GM19372 (cell line): Measurements from ENCODE around the gene NLGN1.

Experiments used
- ATAC-seq: cut with Tn5 transposase; IDR thresholded peaks from one replicate; pipeline ENCODE4 v1.9.1; 2021; ENCODE audit warnings: mild to moderate bottlenecking, low read depth, moderate library complexity; ENCODE audit not compliant: unreplicated experiment

NLGN1 gene

DNA sequence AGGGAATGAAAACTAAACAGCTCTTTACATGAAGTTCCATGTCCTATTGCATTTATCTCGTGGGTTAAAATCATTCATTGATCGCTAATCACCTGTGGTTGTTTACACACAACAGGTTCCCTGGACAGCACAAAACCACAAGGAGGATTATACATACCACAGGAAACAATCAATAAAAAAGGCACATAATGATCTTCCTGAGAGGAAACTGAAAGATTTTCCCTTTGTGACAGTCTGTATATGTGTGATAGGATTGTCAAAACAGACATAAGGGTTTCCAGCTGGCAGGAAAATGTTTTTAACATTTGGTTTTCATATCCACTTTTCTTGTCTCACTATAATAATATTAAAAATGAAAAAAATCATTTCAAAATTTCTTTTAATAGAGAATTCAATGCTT is 541.8 kb downstream of the NLGN1 start:
- ATAC-seq: no peak

DNA sequence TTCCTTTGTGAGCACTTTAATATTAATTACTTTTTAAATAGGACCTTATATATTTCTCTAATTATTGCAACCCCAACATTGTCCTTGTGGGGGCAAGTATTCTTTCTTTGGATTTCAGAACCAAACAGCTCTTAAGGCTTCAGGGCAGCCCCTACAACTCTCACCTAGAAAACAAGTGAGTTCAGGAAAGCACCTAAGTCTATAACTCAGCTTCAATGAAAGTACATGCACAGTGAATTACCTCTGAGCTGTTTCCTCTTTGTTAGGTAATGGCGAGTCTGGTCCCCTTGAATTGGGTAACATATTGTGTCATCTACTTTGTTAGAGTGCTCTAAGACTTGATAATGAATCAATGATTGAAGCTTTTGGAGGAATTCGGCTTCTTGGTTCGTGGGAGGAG is 545.7 kb downstream of the NLGN1 start:
- no peak for ATAC-seq

DNA sequence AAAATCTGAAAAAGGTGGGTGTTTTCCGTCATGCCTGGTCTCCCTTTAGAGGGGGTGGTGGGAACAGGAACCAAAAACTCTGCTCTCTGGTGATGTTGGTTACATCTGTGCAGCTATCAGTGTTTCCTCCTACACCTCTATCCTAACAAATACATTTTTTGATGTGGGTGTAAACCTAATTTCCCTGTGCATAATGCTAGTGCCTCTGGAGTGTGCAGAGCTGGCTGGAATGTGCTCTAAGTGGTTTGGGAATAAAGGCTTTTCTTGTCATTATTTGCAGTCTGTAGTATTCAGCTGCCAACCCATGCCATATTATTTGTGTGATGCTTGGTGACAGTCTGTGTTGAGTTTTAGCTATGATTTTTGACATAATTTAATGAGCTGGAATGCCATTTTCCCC is 547.6 kb downstream of the NLGN1 start:
- no peak for ATAC-seq

- no peak for ATAC-seq
These were observed 548.3 kb downstream of the NLGN1 start for GRCh38 chr3:173945806-173946205.

DNA sequence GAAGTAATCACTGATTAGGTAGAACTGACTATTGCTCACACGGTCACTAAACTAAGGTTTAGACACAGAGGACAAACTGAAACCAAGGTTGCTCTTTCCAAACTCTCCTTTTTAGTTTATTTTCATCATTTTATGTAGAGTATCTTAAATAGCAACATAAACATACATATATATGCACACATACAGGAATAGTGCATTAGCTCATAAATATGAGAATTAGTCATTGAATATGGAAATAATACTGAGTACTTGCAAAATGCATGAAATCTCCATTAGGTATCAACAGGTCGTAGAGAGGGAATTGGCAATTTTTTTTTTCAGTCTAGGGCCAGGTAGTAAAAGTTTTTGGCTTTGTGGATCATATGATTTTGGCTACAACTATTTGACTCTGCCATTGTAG is 557.1 kb downstream of the NLGN1 start:
- no peak for ATAC-seq

DNA sequence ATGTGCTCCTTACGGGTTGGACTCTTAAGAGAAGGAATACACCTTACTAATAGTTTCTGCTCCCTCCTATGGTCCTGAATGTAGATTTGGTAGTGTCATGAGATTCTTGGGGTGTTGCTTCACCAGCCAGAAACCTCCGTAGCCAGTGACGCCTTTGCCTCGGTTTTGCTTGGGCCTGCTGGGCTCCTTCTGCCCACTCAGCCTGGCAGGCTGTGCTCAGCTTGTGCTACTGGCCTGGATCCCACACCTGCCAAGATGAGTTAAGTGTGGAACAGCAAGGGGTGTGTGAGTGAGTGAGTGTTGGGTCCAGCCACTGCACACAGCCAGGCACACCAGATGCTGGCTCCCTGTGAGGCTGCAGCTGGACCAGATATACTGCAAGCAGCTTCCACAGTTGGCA is 560.1 kb downstream of the NLGN1 start:
- ATAC-seq: no peak

GRCh38 chr3:173958805-173959204 is 561.3 kb downstream of the NLGN1 start:
- ATAC-seq: no peak

- no peak for ATAC-seq
These were observed 572.7 kb downstream of the NLGN1 start for GRCh38 chr3:173970281-173970680.

DNA sequence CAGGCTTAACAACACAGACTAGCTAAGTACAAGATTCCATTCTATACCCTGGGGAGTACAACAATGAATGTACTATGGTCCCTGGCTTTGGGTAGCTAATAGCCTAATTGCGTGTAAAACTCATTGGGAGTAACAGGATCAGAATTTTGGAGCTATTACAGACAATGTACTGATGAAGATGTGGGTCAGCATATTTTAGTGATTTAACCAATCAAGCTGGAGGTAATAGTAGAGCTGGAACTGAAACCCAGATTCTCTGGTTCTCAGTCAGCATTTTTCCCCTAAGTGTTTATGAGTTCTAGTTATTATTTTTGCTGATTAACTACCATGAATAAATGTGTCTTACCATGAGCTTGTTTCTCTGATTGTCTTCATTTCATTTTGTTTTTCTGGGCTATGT is 578.7 kb downstream of the NLGN1 start:
- ATAC-seq: no peak

GRCh38 chr3:173977747-173978146 is 580.2 kb downstream of the NLGN1 start:
- no peak for ATAC-seq

- ATAC-seq: no peak
These were observed 585.8 kb downstream of the NLGN1 start for GRCh38 chr3:173983343-173983742.

- ATAC-seq: no peak
These were observed 589.4 kb downstream of the NLGN1 start for GRCh38 chr3:173986861-173987410.

DNA sequence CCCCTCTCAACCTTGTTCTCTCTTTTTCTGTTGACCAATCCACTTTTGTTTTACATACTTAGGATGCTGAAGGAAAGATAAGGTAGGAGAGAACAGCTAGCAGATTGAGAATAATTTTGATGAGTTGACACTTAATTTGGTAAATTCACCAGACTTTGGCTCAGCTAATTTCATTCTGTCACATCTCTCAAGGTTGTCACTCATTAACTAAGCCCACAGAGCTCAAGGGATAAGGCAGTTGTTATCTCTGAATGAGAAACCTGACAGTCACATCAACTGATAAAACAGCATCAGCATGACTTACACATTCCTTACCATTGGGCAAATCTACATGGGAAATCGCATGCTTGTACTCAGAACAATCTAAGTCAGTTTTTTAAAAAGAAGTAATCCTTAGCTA is 591.4 kb downstream of the NLGN1 start:
- ATAC-seq: no peak

GRCh38 chr3:173992416-173992815 is 594.9 kb downstream of the NLGN1 start:
- no peak for ATAC-seq

DNA sequence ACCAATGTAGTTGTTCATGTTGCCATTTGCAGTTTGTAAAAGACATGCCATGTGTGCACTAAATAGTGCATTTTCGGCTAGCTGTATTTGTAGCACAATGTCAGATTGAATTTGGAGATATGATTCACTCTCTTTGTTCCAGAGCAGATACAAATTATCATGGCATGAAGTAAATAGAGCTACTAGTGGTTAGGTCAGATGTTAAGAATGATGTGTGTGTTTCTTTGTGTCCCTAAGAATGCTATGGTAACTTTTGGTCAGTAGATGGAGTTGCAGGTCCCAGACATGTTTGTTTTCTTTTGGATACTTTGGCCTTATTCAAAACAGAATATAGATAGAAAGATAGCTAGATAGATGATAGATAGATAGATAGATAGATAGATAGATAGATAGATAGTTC is 595.8 kb downstream of the NLGN1 start:
- ATAC-seq: no peak

DNA sequence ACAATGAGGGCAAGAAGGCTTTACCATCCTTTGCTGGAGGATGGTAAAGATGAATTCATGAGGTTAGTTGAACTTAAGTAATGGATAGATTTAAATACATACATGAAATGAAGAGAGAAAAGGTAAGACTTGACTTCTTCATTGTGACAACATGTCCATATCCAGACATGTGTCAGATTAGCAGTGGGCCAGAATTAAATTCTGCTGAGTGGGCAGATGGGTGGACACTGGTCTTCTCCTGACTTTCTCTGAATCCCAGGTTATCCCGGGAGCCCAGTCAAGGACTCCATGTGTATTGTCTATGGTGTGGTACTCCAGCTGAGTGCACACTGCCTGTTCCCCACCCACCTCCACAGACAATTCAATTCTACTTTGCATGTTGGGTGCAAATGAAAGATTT is 603.1 kb downstream of the NLGN1 start:
- no peak for ATAC-seq

DNA sequence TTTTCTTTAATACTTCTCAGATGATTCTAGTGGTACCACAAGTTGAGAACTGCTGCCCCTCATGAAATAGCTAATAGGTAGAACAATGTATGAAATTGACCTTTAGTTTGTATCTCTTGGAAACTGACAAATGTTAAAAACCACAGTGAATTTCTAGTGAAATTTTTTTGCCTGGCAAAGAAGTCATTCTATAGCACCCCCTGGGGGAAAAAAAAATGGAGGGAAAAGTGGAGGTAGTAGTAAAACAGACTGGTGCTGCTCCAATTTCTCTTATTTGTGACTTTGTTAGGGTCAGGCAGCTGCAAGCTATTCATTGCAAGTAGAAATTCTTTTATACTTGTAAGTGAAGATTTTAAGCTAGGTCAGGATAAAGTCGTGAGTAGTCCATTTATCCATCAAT is 605.0 kb downstream of the NLGN1 start:
- no peak for ATAC-seq

DNA sequence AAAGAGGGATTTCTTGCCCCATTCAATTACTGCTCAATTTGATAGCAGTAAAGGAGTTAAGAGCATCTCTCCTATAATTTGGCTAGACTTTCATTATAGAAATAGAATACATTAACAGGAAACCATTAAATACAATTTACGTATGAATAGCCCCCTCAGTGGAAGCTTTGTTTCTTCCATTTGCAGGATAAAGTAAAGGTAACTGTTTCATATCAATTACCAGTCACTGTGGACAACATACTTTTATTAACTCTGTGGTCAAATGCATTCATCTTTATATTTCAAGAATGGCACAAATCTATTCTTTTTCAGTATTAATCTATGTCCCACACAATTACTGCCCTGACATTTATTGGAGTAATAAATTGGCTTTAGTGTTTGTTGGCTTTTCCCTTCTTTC is 613.4 kb downstream of the NLGN1 start:
- no peak for ATAC-seq

GRCh38 chr3:174016186-174016585 is 618.6 kb downstream of the NLGN1 start:
- ATAC-seq: no peak

DNA sequence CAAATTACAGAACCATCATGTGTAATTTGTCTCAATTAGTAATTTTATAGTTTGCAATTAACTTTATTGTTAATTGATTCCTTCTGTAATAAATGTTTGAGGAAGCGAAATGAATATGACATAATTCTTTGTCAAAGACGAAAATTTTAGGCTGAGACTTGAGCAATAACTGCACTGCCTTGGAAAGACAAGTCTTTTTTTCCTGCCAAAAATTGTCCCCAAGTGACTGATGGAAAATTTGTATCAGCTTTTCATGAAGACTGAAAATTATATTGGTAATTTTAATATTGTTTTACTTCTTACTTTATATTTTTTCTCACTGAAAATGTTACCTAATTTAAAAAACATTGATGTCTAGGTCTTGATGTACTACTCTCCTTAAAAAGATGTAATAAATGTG is 622.6 kb downstream of the NLGN1 start:
- ATAC-seq: no peak

DNA sequence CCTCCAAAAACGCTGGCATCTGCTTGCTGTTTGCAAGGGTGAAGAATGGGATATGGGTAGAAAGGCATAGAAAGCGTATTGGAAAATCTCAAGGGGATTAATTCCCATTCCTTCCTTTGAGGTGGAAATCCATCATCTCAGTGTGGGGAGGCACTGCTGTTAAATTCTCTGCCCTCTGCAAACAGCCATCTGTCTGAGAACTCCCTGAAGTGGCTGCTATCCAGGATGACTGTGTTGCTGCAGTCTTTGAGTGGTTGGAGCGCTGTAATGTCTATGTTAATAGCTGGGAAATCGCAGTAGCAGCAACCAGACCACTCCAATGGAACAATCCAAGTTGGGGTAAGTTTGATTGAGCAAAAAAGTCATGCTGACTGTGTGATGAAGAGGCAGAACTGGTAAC is 625.9 kb downstream of the NLGN1 start:
- ATAC-seq: no peak

DNA sequence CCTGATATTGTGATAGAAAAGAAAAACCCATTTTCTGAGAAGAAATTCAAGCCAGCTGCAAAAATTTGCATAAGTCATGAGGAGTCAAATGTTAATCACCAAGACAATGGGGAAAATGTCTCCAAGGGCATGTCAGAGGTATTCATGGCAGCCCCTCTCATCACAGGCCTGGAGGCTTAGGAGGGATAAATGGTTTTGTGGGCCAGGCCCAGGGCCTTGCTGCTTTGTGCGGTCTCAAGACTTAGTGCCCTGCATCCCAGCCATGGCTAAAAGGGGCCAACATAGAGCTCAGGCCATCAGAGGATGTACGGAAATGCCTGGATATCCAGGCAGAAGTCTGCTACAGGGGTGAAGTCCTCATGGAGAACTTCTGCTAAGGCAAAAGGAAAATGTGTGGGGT is 631.1 kb downstream of the NLGN1 start:
- ATAC-seq: no peak

DNA sequence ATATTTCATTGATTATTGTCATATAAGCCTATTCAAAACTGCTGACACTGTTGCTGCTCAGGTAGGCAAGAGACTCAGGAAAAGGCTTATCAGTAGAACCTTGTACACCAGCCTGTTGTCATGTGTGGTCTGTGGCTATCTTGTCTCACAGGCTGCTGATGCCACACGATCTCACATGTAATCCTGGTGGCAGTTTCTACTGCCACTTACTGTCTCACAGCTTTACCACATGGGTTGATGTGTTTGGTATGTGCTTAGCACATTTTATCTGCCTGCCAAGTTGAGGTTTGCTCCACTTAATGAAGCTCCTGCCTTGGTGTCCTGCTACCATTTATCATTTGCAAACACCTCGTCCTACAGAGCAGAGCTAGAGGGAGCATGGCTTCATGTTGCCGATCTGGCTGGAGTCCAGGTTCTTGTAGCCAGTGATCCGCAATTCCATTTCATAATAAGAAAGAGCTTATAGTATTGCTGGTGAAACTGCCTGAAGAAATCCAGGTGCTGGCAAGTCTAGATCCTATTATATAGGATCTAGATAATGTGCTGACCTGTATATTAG is 637.9 kb downstream of the NLGN1 start:
- ATAC-seq: no peak
